Panc1 (cell line): Measurements from ENCODE around the gene DNER.

Source experiments
- POLR2AphosphoS5 ChIP-seq: IDR thresholded peaks from 2 replicates; pipeline ENCODE4 v1.6.1; 2012; ENCODE audit warnings: mild to moderate bottlenecking, low read depth, low read length, moderate library complexity
- SIN3A ChIP-seq: IDR thresholded peaks from 2 replicates; pipeline ENCODE4 v1.6.1; 2012; ENCODE audit warnings: low read depth, mild to moderate bottlenecking, low read length, moderate library complexity, borderline replicate concordance; ENCODE audit not compliant: insufficient read depth
- TCF7L2 ChIP-seq: IDR thresholded peaks from 2 replicates; pipeline ENCODE4 v1.6.1; 2011; ENCODE audit warnings: mild to moderate bottlenecking, low read depth, low read length, inconsistent platforms
- TF ChIP-seq, protein P1 (sequence below): fragments of 450-650 bp; IDR thresholded peaks from 2 replicates; pipeline ENCODE4 v1.5.1; 2017; ENCODE audit warnings: mild to moderate bottlenecking
- TF ChIP-seq, protein P2 (sequence below), 2 experiments: IDR thresholded peaks; 2 replicates each; pipeline ENCODE4 v1.6.1; 2011 to 2012; ENCODE audit warnings: low read depth in 2 of 2, control low read depth in 1 of 2, low read length in 1 of 2, mild to moderate bottlenecking in 1 of 2, moderate library complexity in 1 of 2; ENCODE audit not compliant: insufficient read depth in 1 of 2

DNA sequence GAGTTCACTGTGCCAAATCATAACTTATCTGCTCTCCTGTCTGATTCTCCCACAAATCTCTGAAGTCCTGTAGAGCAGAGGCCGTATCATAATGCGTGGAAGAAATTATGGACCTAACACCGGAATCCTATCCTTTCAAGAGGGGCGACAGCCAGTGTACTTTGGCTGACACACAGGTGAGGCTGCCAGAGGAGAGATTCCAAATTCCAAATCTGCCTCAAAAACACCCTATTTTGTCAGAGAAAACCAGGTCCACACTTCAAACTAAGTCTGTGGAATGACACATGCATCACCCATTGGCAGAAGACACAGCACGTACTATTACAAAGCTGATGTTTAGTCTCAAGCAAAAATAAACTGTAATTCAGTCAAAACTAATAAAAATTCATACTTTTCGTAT is 304.1 kb downstream of the DNER start:
- TF ChIP-seq POLR2AphosphoS5 (no peak), SIN3A (no peak), TCF7L2 (no peak)
- TF ChIP-seq, protein P1, sequence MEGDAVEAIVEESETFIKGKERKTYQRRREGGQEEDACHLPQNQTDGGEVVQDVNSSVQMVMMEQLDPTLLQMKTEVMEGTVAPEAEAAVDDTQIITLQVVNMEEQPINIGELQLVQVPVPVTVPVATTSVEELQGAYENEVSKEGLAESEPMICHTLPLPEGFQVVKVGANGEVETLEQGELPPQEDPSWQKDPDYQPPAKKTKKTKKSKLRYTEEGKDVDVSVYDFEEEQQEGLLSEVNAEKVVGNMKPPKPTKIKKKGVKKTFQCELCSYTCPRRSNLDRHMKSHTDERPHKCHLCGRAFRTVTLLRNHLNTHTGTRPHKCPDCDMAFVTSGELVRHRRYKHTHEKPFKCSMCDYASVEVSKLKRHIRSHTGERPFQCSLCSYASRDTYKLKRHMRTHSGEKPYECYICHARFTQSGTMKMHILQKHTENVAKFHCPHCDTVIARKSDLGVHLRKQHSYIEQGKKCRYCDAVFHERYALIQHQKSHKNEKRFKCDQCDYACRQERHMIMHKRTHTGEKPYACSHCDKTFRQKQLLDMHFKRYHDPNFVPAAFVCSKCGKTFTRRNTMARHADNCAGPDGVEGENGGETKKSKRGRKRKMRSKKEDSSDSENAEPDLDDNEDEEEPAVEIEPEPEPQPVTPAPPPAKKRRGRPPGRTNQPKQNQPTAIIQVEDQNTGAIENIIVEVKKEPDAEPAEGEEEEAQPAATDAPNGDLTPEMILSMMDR: no peak
- TF ChIP-seq, protein P2, sequence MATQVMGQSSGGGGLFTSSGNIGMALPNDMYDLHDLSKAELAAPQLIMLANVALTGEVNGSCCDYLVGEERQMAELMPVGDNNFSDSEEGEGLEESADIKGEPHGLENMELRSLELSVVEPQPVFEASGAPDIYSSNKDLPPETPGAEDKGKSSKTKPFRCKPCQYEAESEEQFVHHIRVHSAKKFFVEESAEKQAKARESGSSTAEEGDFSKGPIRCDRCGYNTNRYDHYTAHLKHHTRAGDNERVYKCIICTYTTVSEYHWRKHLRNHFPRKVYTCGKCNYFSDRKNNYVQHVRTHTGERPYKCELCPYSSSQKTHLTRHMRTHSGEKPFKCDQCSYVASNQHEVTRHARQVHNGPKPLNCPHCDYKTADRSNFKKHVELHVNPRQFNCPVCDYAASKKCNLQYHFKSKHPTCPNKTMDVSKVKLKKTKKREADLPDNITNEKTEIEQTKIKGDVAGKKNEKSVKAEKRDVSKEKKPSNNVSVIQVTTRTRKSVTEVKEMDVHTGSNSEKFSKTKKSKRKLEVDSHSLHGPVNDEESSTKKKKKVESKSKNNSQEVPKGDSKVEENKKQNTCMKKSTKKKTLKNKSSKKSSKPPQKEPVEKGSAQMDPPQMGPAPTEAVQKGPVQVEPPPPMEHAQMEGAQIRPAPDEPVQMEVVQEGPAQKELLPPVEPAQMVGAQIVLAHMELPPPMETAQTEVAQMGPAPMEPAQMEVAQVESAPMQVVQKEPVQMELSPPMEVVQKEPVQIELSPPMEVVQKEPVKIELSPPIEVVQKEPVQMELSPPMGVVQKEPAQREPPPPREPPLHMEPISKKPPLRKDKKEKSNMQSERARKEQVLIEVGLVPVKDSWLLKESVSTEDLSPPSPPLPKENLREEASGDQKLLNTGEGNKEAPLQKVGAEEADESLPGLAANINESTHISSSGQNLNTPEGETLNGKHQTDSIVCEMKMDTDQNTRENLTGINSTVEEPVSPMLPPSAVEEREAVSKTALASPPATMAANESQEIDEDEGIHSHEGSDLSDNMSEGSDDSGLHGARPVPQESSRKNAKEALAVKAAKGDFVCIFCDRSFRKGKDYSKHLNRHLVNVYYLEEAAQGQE (IDR thresholded peaks at IDR 0.05; ENCODE audit: insufficient read depth in 1 of 2, low read depth in 2 of 2, low read length in 1 of 2): no peak
